ENCODE measurements around the gene C16orf89.
A peak's percentile ranks its signal among the peaks of the same experiment; 100 is the strongest.
"Not testable (repeated sequence)": the region's sequence is repeated elsewhere in the genome, so short reads cannot be mapped to it uniquely, and the experiment has no call there.

The C16orf89 gene

DNA sequence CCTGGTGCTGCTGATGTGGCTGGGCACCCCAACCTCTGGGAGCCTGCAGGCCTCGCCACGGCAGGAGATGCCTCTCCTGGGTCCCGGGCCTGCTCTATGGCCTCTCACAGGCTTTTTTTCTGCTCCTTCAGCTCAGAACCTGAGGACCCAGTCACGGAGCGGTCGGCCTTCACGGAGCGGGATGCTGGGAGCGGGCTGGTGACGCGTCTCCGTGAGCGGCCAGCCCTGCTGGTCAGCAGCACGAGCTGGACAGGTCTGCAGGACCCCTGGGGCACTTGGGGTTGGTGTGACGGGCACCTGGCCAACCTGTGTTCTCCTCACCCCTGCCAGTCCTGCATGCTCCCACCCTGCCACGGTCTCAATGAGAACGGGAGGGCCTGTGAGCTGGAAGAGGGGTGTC lies 12.9 kb upstream of the C16orf89 start:
- no peak overlapping the region for H3K9ac ChIP-seq (ENCODE audit: insufficient read length)
- H3K27ac ChIP-seq, result no peak overlapping the region
- peaks cover 5% of the 10 kb centered on the region; the same call in 1 of the 2 replicates for H3K36me3 ChIP-seq (ENCODE audit: insufficient read depth, low read length)
- TF ChIP-seq EZH2 (IDR thresholded peaks at IDR 0.05) (no peak), POLR2AphosphoS5 (IDR thresholded peaks at IDR 0.05; ENCODE audit: borderline replicate concordance, low read depth, low read length) (no peak), FOXP2 (optimal IDR thresholded peaks at IDR 0.05; ENCODE audit: control extremely low read depth, extremely low read length, insufficient read depth) (no peak)
- H3K9me3 ChIP-seq (ENCODE audit: low read depth, low read length), result no peaks in the 10 kb centered on the region
- DNase-seq (ENCODE audit: low read depth, low spot score), result no peak
- no peak overlapping the region for H3K4me3 ChIP-seq

DNA sequence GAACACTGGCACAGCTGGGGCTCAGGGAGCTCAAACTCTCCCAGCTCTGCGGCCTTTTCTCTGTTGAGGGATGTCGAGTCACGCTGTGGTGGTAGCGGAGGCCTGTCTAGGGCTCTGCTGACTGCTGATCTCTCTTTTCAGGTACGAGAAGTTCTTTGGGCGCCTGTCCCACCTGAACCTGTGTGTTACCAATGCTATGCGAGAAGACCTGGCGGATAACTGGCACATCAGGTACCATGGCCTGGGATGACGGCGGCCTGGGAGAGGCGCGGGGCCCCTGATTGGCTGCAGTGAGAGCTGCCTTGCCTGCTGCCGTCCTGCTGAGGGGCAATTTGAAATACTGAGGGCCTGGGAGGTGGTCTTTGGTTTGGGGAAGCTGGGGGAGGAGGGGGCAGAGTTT lies 11.5 kb upstream of the C16orf89 start:
- no peak overlapping the region for H3K9ac ChIP-seq (ENCODE audit: insufficient read length)
- H3K9me3 ChIP-seq (ENCODE audit: low read depth, low read length), result no peaks in the 10 kb centered on the region
- TF ChIP-seq POLR2AphosphoS5 (IDR thresholded peaks at IDR 0.05; ENCODE audit: borderline replicate concordance, low read depth, low read length) (no peak), EZH2 (IDR thresholded peaks at IDR 0.05) (no peak), FOXP2 (optimal IDR thresholded peaks at IDR 0.05; ENCODE audit: control extremely low read depth, extremely low read length, insufficient read depth) (no peak)
- no peak overlapping the region for H3K4me3 ChIP-seq
- H3K36me3 ChIP-seq (ENCODE audit: insufficient read depth, low read length), result peaks cover 5% of the 10 kb centered on the region; the same call in 1 of the 2 replicates
- no peak overlapping the region for H3K27ac ChIP-seq
- no peak for DNase-seq (ENCODE audit: low read depth, low spot score)

DNA sequence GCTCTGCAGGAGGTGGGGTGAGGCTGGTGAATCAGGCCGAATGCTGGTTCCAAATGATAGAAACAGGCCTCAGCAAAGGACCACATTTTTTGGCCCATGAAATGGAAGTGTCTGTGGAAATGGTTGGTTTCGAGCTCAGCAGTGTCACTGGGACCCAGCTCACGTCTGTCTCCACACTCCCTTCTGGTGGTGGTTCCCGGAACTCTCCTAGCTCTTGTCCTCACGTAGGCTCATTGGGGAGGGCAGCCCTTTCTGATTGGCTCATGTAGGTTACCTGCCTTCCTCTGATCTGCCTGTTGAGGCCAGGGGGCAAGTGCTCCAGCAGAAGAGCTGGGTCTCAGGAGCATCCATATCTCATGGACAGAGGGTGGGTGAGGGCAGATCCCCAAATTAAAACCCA lies 9.9 kb upstream of the C16orf89 start:
- DNase-seq (ENCODE audit: low read depth, low spot score), result no peak
- Histone ChIP-seq H3K4me3 (no peak overlapping the region), H3K9me3 (ENCODE audit: low read depth, low read length) (no peaks in the 10 kb centered on the region), H3K27ac (no peak overlapping the region), H3K36me3 (ENCODE audit: insufficient read depth, low read length) (peaks cover 5% of the 10 kb centered on the region; the same call in 1 of the 2 replicates), H3K9ac (ENCODE audit: insufficient read length) (no peak overlapping the region)
- no peak for TF ChIP-seq EZH2 (IDR thresholded peaks at IDR 0.05)
- no peak for TF ChIP-seq POLR2AphosphoS5 (IDR thresholded peaks at IDR 0.05; ENCODE audit: borderline replicate concordance, low read depth, low read length)
- TF ChIP-seq FOXP2 (optimal IDR thresholded peaks at IDR 0.05; ENCODE audit: control extremely low read depth, extremely low read length, insufficient read depth), result no peak

DNA sequence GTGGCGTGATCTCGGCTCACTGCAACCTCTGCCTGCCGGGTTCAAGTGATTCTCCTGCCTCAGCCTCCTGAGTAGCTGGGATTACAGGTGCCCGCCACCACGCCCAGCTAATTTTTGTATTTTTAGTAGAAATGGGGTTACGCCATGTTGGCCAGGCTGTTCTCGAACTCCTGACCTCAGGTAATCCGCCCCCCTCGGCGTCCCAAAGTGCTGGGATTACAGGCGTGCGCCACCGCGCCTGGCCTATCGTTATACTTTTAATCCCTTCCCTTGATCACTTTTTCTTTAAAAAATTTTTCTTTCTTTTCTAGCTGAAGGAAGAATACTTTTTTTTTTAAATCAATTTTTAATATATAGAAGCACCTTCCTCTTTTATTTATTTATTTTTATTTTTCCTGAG lies 8.0 kb upstream of the C16orf89 start:
- H3K4me3 ChIP-seq; DNase-seq (ENCODE audit: low read depth, low spot score); H3K27ac ChIP-seq; H3K36me3 ChIP-seq (ENCODE audit: insufficient read depth, low read length); H3K9me3 ChIP-seq (ENCODE audit: low read depth, low read length); H3K9ac ChIP-seq (ENCODE audit: insufficient read length): not testable (repeated sequence)

DNA sequence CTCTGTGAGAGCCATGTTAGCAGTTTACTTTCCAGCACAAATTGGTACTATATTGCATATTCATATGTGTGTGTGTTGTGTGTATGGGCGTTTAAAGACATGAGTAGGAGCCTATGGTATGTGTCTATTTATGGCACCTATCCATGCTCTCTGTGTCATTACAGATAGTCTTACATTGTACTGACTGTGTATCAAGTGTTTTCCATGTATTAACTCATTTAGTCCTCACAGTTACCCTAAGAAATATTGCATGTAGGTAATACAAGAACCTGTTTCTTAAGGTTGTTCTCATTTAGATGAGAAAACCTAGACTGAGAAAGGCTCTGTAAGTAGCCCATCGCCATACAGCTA lies 7.5 kb upstream of the C16orf89 start:
- no peak overlapping the region for H3K27ac ChIP-seq
- TF ChIP-seq EZH2 (IDR thresholded peaks at IDR 0.05) (no peak), FOXP2 (optimal IDR thresholded peaks at IDR 0.05; ENCODE audit: control extremely low read depth, extremely low read length, insufficient read depth) (no peak), POLR2AphosphoS5 (IDR thresholded peaks at IDR 0.05; ENCODE audit: borderline replicate concordance, low read depth, low read length) (no peak)
- DNase-seq (ENCODE audit: low read depth, low spot score), result no peak
- H3K36me3 ChIP-seq (ENCODE audit: insufficient read depth, low read length), result peaks cover 5% of the 10 kb centered on the region; the same call in 1 of the 2 replicates
- H3K4me3 ChIP-seq, result no peak overlapping the region
- no peak overlapping the region for H3K9ac ChIP-seq (ENCODE audit: insufficient read length)
- no peaks in the 10 kb centered on the region for H3K9me3 ChIP-seq (ENCODE audit: low read depth, low read length)

DNA sequence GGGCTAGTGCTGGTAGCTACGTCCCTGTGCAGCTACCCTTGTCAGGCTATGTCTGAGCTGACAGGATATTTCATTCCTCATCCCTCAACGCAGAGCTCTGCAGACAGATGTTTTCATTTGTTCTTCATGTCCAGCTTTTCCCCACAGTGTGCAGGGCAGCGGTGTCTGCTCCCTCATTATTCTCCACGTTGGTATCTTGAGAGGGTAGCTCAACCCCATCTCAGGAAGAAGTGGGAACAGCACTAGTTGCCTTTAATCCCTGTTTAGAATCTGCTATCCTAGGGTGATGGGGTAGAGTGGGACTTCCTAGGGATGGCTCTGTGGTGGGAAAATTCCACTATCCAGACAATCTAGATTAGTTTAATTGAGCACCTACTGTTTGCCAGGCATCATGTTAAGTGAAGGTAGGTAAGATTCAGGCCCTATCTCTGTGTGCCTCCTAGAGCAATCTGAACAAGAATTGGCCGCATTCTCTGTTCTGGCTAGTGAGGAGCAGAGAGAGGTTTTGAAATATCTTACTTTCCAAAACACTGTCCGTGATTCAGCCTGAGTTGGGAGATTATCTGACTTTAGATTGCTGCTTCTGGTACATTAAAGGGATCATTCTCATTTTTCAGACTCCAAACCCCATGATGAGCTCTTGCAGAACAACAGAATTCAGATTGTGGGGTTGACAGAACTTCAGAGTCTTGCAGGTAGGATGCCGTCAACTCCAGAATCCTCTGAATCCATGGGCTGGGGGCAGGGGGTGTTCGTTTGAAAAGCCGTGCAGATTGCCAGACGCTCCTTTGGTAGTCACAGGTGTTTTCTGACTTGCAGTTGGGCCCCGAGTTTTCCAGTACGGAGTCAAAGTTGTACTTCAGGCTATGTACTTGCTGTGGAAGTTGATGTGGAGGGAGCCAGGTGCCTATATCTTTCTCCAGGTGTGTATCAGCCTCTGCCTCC lies 6.8 kb upstream of the C16orf89 start:
- Histone ChIP-seq H3K27ac (no peak overlapping the region), H3K36me3 (ENCODE audit: insufficient read depth, low read length) (peaks cover 5% of the 10 kb centered on the region; the same call in 1 of the 2 replicates), H3K9ac (ENCODE audit: insufficient read length) (peak overlapping the region; percentile 91), H3K4me3 (peak overlapping the region; percentile 88), H3K9me3 (ENCODE audit: low read depth, low read length) (no peaks in the 10 kb centered on the region)
- no peak for DNase-seq (ENCODE audit: low read depth, low spot score)
- TF ChIP-seq POLR2AphosphoS5 (IDR thresholded peaks at IDR 0.05; ENCODE audit: borderline replicate concordance, low read depth, low read length), result no peak
- TF ChIP-seq FOXP2 (optimal IDR thresholded peaks at IDR 0.05; ENCODE audit: control extremely low read depth, extremely low read length, insufficient read depth), result no peak

DNA sequence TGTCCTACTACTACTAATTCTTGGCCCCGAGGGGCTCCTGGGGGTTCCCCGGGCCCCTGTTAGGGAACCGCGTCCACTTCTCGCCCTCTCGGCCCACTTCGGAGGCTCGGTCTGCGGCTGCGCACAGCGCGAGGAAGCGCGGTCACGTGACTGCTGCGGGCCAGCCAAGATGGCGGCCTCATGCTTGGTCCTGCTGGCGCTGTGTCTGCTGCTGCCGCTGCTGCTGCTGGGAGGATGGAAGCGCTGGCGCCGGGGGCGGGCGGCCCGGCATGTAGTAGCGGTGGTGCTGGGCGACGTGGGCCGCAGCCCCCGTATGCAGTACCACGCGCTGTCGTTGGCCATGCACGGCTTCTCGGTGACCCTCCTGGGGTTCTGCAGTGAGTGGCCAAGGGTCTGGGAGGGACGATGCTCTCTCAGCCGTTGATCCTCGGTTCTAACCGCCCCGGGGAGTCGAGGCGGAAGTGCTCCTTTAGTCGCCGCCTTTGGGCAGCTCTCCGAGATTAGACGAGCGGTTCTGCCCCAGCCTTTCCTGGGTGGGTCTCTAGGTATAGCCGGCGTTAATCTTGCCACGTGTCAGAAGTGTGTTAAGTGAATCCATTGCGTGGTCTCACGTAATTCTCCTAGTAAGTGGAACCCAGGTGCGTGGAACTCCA lies 6.1 kb upstream of the C16orf89 start, which contains the start of gene ALG1:
Gene ALG1 (plus strand): TSS at position 163 of the 653 bp plus-strand sequence. CDS start 7 bp downstream, at position 170.
- H3K27ac ChIP-seq, result no peak within 1 kb of the TSS
- TF ChIP-seq POLR2AphosphoS5 (IDR thresholded peaks at IDR 0.05; ENCODE audit: borderline replicate concordance, low read depth, low read length), result peak; percentile 89
- TF ChIP-seq EZH2 (IDR thresholded peaks at IDR 0.05), result no peak
- DNase-seq (ENCODE audit: low read depth, low spot score), result no peak

DNA sequence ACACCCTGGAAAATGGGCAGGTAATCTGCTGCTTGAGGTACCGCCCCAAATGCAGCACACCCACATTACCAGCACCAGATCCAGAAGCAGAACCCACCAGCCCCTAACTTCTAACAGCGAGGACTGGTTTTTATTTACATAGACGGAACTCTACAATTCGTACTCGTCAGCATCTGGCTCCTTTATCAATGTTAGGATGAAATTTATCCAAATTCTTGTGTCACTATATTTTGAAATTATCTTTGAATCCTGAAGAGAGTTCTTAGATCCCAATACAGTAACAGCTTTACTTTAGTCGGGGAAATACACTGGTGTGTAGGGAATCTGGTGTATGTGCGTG lies 5.6 kb upstream of the C16orf89 start:
- peak overlapping the region; percentile 88 for H3K4me3 ChIP-seq
- no peak overlapping the region for H3K27ac ChIP-seq
- TF ChIP-seq POLR2AphosphoS5 (IDR thresholded peaks at IDR 0.05; ENCODE audit: borderline replicate concordance, low read depth, low read length) (no peak), EZH2 (IDR thresholded peaks at IDR 0.05) (no peak), FOXP2 (optimal IDR thresholded peaks at IDR 0.05; ENCODE audit: control extremely low read depth, extremely low read length, insufficient read depth) (no peak)
- DNase-seq (ENCODE audit: low read depth, low spot score), result no peak
- peaks cover 5% of the 10 kb centered on the region; the same call in 1 of the 2 replicates for H3K36me3 ChIP-seq (ENCODE audit: insufficient read depth, low read length)
- peak overlapping the region; percentile 91 for H3K9ac ChIP-seq (ENCODE audit: insufficient read length)
- no peaks in the 10 kb centered on the region for H3K9me3 ChIP-seq (ENCODE audit: low read depth, low read length)

More for the DNA sequence above, 6.1 kb upstream of the C16orf89 start, which contains the start of gene ALG1:
- H3K9me3 ChIP-seq (ENCODE audit: low read depth, low read length), result no peaks in the 10 kb centered on the region
- peaks cover 5% of the 10 kb centered on the region; the same call in 1 of the 2 replicates for H3K36me3 ChIP-seq (ENCODE audit: insufficient read depth, low read length)
- H3K4me3 ChIP-seq, result peak within 1 kb of the TSS; percentile 88
- H3K9ac ChIP-seq (ENCODE audit: insufficient read length), result peak within 1 kb of the TSS; percentile 91
